Thyroid gland (tissue), 4 donors: ENCODE results near the gene GNLY. TPM values are rescaled to one million over a fixed set of nuclear protein-coding genes. Genes with fewer than 3 reads are reported as not detected.

Experiments used
- DNase-seq, 2 donors: peaks; one replicate each; pipeline ENCODE4 v3.0.0-alpha.2; 2019
- H3K27ac ChIP-seq, 3 donors: fragments of 200-600 bp; sonication (generic); 1 replicate in 2 of 3; 2 replicates in 1 of 3; pipeline ENCODE4 v1.5.1; 2016 to 2019; ENCODE audit warnings: mild to moderate bottlenecking in 1 of 3, moderate library complexity in 1 of 3
- H3K27me3 ChIP-seq: fragments of 200-600 bp; sonication (generic); one replicate; pipeline ENCODE4 v1.5.1; 2019
- H3K36me3 ChIP-seq, 2 donors: fragments of 200-600 bp; sonication (generic); one replicate each; pipeline ENCODE4 v1.5.1; 2016 to 2019
- H3K4me1 ChIP-seq, 2 donors: fragments of 200-600 bp; sonication (generic); one replicate each; pipeline ENCODE4 v1.5.1; 2017 to 2019
- H3K4me3 ChIP-seq, 3 donors: fragments of 200-600 bp; sonication (generic); replicated peaks in 1 of 3; 1 replicate in 2 of 3; 2 replicates in 1 of 3; pipeline ENCODE4 v1.5.1; 2016; ENCODE audit warnings: mild to moderate bottlenecking in 1 of 3
- H3K9me3 ChIP-seq: fragments of 200-600 bp; sonication (generic); one replicate; pipeline ENCODE4 v1.5.1; 2017
- POLR2A ChIP-seq, 2 donors: fragments of 450-650 bp; IDR thresholded peaks; one replicate each; pipeline ENCODE4 v1.6.1; 2017; ENCODE audit warnings: antibody characterized with exemption in 2 of 2, mild to moderate bottlenecking in 2 of 2, moderate library complexity in 1 of 2
- WGBS, 2 donors: methylation state at CpG; one replicate each; pipeline ENCODE4 v1.1.5; 2017; 5-methylcytosine and 5-hydroxymethylcytosine counted together
- intact Hi-C: fragments of 100-400 bp; cut with DNase I; formaldehyde crosslinking; loops from one replicate; pipeline ENCODE4 v1.15.1; 2023
- total RNA-seq, 4 donors: library from RNA; depleted of rRNA; stranded (reverse); fragments of >200 nt; gene quantifications; one replicate each; pipeline ENCODE4 v1.2.3, GENCODE V29; 2016
- TF ChIP-seq, protein P1 (sequence below), 6 experiments: fragments of 200-600 bp in 3 of 6; fragments of 450-650 bp in 3 of 6; sonication (generic) in 3 of 6; IDR thresholded peaks; one replicate each; pipeline ENCODE4 v1.5.1; 2016 to 2019; ENCODE audit warnings: antibody characterized with exemption in 6 of 6, mild to moderate bottlenecking in 2 of 6, inconsistent platforms in 1 of 6, moderate library complexity in 1 of 6

GNLY gene
- total RNA-seq, 4 donors from 2014 or later = 0.22 to 3.6 (median 0.63) TPM; not detected in 1

DNA sequence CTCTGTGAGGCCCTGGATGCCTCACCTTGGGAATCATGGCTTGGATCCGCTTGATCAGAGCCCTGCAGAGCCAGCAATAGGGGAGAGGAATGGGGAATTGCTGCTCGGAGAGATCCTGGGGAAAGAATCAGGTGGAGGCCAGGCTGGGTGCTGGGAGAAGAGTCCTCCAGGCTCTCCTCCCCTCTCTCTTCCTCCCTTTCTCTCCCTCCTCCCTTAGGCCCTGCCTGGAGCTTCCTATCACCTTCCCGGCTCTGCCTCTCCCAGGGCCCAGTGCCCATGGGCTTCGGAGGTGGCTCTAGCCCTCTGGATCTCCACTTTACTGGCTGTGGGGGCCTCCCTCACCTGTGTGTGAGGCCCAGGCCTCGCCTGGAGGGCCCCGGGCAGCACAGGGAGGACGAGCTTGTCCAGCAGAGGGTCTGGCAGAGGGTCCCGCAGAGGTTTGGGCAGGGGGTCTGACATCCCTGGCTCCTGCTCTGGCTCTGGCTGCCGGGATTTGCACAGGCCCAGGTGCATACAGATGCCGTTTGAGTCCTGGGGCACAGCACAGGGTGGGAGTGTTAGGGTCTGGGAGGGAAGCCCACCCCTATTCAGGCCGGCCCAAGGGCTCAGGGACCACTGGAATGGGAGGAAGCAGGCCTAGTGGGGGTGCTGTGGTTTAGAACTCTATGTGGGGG lies 28.8 kb upstream of the GNLY start:
- no peak for DNase-seq
- peaks cover 0 to 33% of the 10 kb centered on the region in 2 donors for H3K4me1 ChIP-seq
- intact Hi-C loops = no loop called here
- H3K27me3 ChIP-seq = no peaks in the 10 kb centered on the region
- no peaks in the 10 kb centered on the region for H3K36me3 ChIP-seq
- WGBS, 2 donors = 81 to 94% methylated on average over 5 to 9 of the region's 11 CpGs
- H3K27ac ChIP-seq = peak overlapping the region in 1 of 3 donors; percentile 36
- H3K4me3 ChIP-seq = no peak overlapping the region
- TF ChIP-seq POLR2A (IDR thresholded peaks at IDR 0.05) = no peak
- TF ChIP-seq, protein P1, sequence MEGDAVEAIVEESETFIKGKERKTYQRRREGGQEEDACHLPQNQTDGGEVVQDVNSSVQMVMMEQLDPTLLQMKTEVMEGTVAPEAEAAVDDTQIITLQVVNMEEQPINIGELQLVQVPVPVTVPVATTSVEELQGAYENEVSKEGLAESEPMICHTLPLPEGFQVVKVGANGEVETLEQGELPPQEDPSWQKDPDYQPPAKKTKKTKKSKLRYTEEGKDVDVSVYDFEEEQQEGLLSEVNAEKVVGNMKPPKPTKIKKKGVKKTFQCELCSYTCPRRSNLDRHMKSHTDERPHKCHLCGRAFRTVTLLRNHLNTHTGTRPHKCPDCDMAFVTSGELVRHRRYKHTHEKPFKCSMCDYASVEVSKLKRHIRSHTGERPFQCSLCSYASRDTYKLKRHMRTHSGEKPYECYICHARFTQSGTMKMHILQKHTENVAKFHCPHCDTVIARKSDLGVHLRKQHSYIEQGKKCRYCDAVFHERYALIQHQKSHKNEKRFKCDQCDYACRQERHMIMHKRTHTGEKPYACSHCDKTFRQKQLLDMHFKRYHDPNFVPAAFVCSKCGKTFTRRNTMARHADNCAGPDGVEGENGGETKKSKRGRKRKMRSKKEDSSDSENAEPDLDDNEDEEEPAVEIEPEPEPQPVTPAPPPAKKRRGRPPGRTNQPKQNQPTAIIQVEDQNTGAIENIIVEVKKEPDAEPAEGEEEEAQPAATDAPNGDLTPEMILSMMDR (IDR thresholded peaks at IDR 0.05) = no peak
- no peaks in the 10 kb centered on the region for H3K9me3 ChIP-seq

DNA sequence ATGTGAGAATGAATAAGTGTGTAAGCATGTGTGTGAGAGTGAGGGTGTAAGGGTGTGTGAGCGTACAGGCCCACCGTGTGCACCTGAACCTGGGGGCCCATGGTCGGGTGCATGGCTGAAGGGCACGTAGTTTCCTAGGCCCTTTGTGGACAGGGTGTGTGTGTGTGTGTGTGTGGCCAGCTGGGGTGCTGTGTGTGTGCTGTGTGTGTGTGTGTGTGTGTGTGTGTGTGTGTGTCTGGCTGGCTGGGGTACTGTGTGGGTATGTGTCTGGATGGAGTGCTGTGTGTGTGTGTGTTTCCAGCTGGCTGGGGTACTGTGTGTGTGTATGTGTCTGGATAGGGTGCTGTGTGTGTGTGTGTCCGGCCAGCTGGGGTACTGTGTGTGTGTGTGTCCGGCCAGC lies 28.1 kb upstream of the GNLY start:
- Histone ChIP-seq H3K27me3 (no peaks in the 10 kb centered on the region), H3K36me3 (no peaks in the 10 kb centered on the region), H3K27ac (no peak overlapping the region), H3K4me3 (no peak overlapping the region), H3K9me3 (no peaks in the 10 kb centered on the region), H3K4me1 (peaks cover 0 to 30% of the 10 kb centered on the region in 2 donors)
- DNase-seq = no peak
- WGBS, 2 donors = 89 to 98% methylated on average over 6 of the region's 6 CpGs
- TF ChIP-seq POLR2A (IDR thresholded peaks at IDR 0.05) = no peak
- TF ChIP-seq, protein P1 (IDR thresholded peaks at IDR 0.05) = no peak
- intact Hi-C loops = no loop called here

DNA sequence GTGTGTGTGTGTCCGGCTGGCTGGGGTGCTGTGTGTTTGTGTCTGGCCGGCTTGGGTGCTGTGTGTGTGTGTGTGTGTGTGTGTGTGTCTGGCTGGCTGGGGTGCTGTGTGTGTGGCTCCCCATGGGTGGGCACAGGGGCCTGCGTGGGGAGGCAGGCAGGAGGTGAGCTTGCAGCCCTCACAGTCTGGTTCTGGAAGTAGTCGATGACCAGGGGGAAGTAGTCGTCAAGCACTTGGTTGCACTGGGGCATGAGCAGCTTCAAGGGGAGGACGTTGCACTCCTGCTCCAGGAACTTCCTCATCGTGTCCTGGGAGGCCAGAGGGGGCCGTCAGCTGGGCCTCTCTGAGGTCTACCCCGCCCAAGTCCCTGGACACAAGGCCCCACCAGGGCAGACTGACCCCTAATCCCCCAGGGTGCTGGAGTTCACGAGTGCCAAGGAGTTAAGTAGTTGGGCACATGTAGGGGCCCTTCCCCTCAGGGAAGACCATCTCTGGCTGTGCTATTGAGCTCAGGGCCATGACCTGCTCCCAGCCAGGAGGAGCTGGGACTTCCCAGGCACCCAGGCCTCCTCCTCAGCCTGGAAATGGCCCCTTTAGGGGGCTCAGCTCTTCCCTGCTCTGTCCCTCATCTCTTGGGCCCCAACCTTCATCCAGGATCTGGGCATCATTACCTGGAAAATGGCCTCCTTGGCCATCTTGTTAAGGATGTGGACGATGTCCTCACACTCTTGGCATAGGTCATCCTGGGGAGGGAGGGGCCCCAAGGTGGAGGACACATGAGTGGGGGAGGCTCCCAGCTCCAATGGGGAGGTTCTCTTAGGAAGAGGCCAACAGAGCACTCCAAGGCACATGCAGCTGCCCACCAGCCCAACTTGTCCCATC lies 27.5 kb upstream of the GNLY start:
- H3K27me3 ChIP-seq = no peaks in the 10 kb centered on the region
- intact Hi-C loops = no loop called here
- WGBS, 2 donors = 68 to 81% methylated on average over 6 to 11 of the region's 11 CpGs
- no peaks in the 10 kb centered on the region for H3K36me3 ChIP-seq
- H3K9me3 ChIP-seq = no peaks in the 10 kb centered on the region
- no peak overlapping the region for H3K27ac ChIP-seq
- DNase-seq = no peak
- peaks cover 3 to 27% of the 10 kb centered on the region in 2 donors for H3K4me1 ChIP-seq
- TF ChIP-seq POLR2A (IDR thresholded peaks at IDR 0.05) = no peak
- TF ChIP-seq, protein P1 (IDR thresholded peaks at IDR 0.05) = no peak
- no peak overlapping the region for H3K4me3 ChIP-seq

DNA sequence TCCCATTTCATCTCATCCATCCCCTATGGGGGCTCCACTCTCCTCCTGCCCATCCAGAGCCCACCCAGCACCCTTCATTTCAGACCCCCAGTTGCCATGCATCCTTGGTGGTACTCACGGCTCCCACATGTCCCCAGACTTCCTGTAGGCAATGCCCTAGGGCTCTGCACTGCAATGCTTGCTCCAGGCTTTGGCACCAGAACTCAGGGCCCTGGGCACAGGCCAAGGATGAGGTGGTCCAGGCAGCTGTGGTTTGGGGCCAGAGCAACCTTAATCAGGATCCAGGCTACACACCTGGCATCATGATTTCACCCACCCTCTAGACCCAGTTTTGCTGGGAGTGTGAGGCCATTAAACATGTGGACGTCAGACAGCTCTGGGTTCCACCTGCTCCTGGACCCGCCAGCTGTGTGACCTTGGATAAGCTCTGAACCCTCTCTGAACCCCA lies 26.6 kb upstream of the GNLY start:
- no peaks in the 10 kb centered on the region for H3K36me3 ChIP-seq
- no peak overlapping the region for H3K4me3 ChIP-seq
- H3K9me3 ChIP-seq = no peaks in the 10 kb centered on the region
- peaks cover 9 to 27% of the 10 kb centered on the region in 2 donors for H3K4me1 ChIP-seq
- DNase-seq = no peak
- TF ChIP-seq, protein P1 (IDR thresholded peaks at IDR 0.05) = no peak
- TF ChIP-seq POLR2A (IDR thresholded peaks at IDR 0.05) = no peak
- 95 to 98% methylated on average over 1 to 2 of the region's 3 CpGs for WGBS, 2 donors
- intact Hi-C loops = no loop called here
- no peaks in the 10 kb centered on the region for H3K27me3 ChIP-seq
- no peak overlapping the region for H3K27ac ChIP-seq
